Activated naive CD4-positive, alpha-beta T cell treated with anti-CD3 and anti-CD28 coated beads, Interleukin-2, amount 10 ng/mL, durations not matched to agents 7 days and 5 days (primary cell): ENCODE data around the gene ST3GAL3.

ENCODE experiments used
- CTCF ChIA-PET: fragments of 350-600 bp; sonication (Branson Sonifier 250); formaldehyde crosslinking; loops from one replicate; lab custom pipeline; 2021; ENCODE audit warnings: antibody characterized with exemption; lab: Charles Lee
- DNase-seq: peaks from one replicate; pipeline ENCODE4 v3.0.0-alpha.2; 2020
- H3K27ac Mint-ChIP-seq: one replicate; pipeline ENCODE4 v1.8.0; 2021; ENCODE audit warnings: mild to moderate bottlenecking, moderate library complexity, mixed read lengths
- H3K27me3 Mint-ChIP-seq: one replicate; pipeline ENCODE4 v1.8.0; 2021; ENCODE audit warnings: mild to moderate bottlenecking, mixed read lengths
- H3K36me3 Mint-ChIP-seq: one replicate; pipeline ENCODE4 v1.8.0; 2021; ENCODE audit warnings: mixed read lengths
- H3K4me1 Mint-ChIP-seq: one replicate; pipeline ENCODE4 v1.8.0; 2021; ENCODE audit warnings: mixed read lengths
- H3K4me3 Mint-ChIP-seq: one replicate; pipeline ENCODE4 v1.8.0; 2021; ENCODE audit warnings: mild to moderate bottlenecking, moderate library complexity, mixed read lengths
- H3K9me3 Mint-ChIP-seq: one replicate; pipeline ENCODE4 v1.8.0; 2021; ENCODE audit warnings: mixed read lengths

ST3GAL3 gene

DNA sequence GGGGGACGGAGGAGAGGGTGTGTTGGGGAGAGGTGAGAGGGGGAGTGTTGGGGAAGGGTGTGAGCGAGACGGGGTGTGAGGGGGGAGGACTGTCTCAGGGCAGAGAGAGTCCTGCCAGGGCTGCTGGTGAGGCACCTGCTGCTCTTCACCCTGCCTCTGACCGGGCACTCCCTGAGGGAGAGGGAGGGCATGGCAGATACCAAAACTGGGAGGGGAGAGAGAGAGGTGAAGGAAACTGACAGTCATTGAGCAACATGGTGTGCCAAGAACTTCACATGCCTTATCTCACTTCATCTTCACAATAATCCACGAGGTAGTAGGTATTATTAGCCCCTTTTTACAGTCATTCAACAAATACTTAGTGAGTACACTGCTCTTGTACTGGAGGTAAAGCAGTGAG lies 164.9 kb downstream of the ST3GAL3 start:
- CTCF ChIA-PET: no interaction called here
- Mint-ChIP-seq H3K4me1 (no peaks in the 10 kb centered on the region), H3K36me3 (no peaks in the 10 kb centered on the region), H3K27ac (no peak overlapping the region), H3K9me3 (no peaks in the 10 kb centered on the region), H3K27me3 (no peaks in the 10 kb centered on the region), H3K4me3 (no peak overlapping the region)
- no peak for DNase-seq

- no peak overlapping the region for H3K27ac Mint-ChIP-seq
- H3K27me3 Mint-ChIP-seq: no peaks in the 10 kb centered on the region
- no peaks in the 10 kb centered on the region for H3K36me3 Mint-ChIP-seq
- no peak for DNase-seq
- no peak overlapping the region for H3K4me3 Mint-ChIP-seq
- no peaks in the 10 kb centered on the region for H3K9me3 Mint-ChIP-seq
- no peaks in the 10 kb centered on the region for H3K4me1 Mint-ChIP-seq
- CTCF ChIA-PET: no interaction called here
Measured at GRCh38 chr1:43873851-43874250, 166.5 kb downstream of the ST3GAL3 start.

DNA sequence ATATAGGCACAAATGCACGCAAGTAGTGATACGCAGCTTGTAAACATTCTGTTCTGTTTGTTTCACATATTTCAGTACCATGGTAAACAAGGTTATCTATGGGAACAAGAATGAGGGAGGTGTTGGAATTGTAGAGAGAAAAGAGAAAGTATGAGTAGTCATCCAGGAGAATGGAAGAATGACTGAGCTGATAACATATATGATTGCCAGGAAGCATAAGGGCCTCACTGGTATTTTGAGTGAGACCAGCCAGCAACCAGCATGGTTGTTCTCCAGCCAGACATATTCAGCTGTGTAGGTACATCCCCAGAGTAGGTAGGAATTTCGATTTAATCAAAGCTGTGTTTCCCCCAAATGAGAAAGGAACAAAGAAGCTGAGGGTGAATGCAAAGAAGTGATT lies 167.4 kb downstream of the ST3GAL3 start:
- H3K36me3 Mint-ChIP-seq: no peaks in the 10 kb centered on the region
- H3K4me3 Mint-ChIP-seq: no peak overlapping the region
- H3K9me3 Mint-ChIP-seq: no peaks in the 10 kb centered on the region
- H3K4me1 Mint-ChIP-seq: no peaks in the 10 kb centered on the region
- H3K27me3 Mint-ChIP-seq: no peaks in the 10 kb centered on the region
- CTCF ChIA-PET: interaction anchor here (0.8 to 1.2 kb wide), 3 partner anchors 10 to 110 kb away, joined by 3 read pairs; partner anchors contain the start of gene IPO13
- DNase-seq: no peak
- no peak overlapping the region for H3K27ac Mint-ChIP-seq

DNA sequence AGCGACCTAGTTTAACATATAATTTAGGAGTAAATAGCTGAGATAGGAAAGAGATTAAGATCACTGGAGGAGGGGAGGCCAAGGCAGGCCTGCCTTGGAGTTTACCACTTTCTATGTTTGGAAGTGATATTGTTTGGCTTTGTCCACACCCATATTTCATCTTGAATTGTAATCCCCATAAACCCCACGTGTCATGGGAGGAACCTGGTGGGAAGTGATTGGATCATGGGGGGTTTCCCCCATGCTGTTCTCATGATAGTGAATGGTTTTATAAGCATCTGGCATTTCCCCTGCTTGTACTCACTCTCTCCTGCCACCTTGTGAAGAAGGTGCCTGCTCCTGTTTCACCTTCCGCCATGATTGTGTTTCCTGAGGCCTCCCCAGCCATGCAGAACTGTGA lies 168.0 kb downstream of the ST3GAL3 start:
- Mint-ChIP-seq H3K27me3 (no peaks in the 10 kb centered on the region), H3K4me3 (no peak overlapping the region), H3K27ac (no peak overlapping the region), H3K4me1 (no peaks in the 10 kb centered on the region), H3K36me3 (no peaks in the 10 kb centered on the region), H3K9me3 (no peaks in the 10 kb centered on the region)
- CTCF ChIA-PET: interaction anchor here (0.8 to 1.2 kb wide), 3 partner anchors 9 to 111 kb away, joined by 3 read pairs; partner anchors contain the start of gene IPO13
- no peak for DNase-seq

GRCh38 chr1:43877101-43877500 lies 169.8 kb downstream of the ST3GAL3 start:
- H3K4me1 Mint-ChIP-seq: no peaks in the 10 kb centered on the region
- H3K4me3 Mint-ChIP-seq: no peak overlapping the region
- H3K9me3 Mint-ChIP-seq: no peaks in the 10 kb centered on the region
- no peaks in the 10 kb centered on the region for H3K36me3 Mint-ChIP-seq
- H3K27ac Mint-ChIP-seq: no peak overlapping the region
- no peak for DNase-seq
- CTCF ChIA-PET: no interaction called here
- H3K27me3 Mint-ChIP-seq: no peaks in the 10 kb centered on the region

- H3K9me3 Mint-ChIP-seq: no peaks in the 10 kb centered on the region
- CTCF ChIA-PET: no interaction called here
Measured at GRCh38 chr1:43878440-43878839, 171.1 kb downstream of the ST3GAL3 start.

DNA sequence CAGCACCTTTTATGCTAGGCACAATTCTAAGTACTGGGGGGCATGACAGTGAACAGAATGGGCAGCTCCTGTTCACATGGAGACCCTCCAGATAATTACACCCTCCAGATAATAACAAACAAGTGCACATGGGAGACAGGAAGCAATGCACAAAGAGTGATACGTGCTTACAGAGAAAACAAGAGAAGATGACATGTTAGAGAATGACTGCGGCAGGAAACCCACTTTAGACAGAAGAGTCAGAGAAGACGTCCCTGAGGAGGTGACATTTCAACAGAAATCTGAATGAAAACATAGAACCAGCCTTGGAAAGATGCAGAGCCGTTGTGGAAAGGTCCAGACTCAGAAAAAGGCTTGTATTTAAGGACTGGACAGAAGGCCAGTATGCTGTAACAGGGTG lies 171.5 kb downstream of the ST3GAL3 start:
- Mint-ChIP-seq H3K36me3 (no peaks in the 10 kb centered on the region), H3K4me1 (no peaks in the 10 kb centered on the region), H3K4me3 (no peak overlapping the region), H3K9me3 (no peaks in the 10 kb centered on the region), H3K27me3 (no peaks in the 10 kb centered on the region), H3K27ac (no peak overlapping the region)
- no peak for DNase-seq
- CTCF ChIA-PET: no interaction called here

More at GRCh38 chr1:43878440-43878839, 171.1 kb downstream of the ST3GAL3 start:
- H3K27ac Mint-ChIP-seq: no peak overlapping the region
- H3K4me1 Mint-ChIP-seq: no peaks in the 10 kb centered on the region
- no peak for DNase-seq
- H3K27me3 Mint-ChIP-seq: no peaks in the 10 kb centered on the region
- H3K4me3 Mint-ChIP-seq: no peak overlapping the region
- H3K36me3 Mint-ChIP-seq: no peaks in the 10 kb centered on the region

DNA sequence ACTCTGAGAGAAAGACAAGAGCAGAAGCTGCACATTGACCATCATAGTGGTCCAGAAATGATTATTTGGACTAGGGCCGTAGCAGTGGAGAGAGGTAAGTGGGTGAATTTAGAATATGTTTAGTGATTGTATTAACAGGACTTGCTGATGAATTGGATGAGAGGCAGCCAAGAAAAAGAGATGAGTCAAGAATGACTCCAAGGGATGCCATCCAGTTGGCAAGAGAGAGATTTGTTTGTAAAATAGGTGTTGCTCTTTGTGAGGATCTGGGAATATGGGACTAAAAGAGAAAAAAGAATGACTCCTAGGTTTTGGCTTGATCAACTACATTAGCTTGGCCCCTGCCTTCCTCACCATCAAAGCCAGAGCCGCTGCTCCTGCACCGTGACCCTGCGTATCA lies 172.1 kb downstream of the ST3GAL3 start:
- CTCF ChIA-PET: interaction anchor here (1.2 kb wide), 1 partner anchor 56 kb away, joined by 3 read pairs; no protein-coding TSS in a partner anchor
- Mint-ChIP-seq H3K4me3 (no peak overlapping the region), H3K27ac (no peak overlapping the region), H3K4me1 (no peaks in the 10 kb centered on the region), H3K36me3 (no peaks in the 10 kb centered on the region), H3K27me3 (no peaks in the 10 kb centered on the region), H3K9me3 (no peaks in the 10 kb centered on the region)
- DNase-seq: no peak

- Mint-ChIP-seq H3K27ac (no peak overlapping the region), H3K9me3 (no peaks in the 10 kb centered on the region), H3K4me3 (no peak overlapping the region), H3K4me1 (no peaks in the 10 kb centered on the region), H3K27me3 (no peaks in the 10 kb centered on the region), H3K36me3 (no peaks in the 10 kb centered on the region)
- no peak for DNase-seq
- CTCF ChIA-PET: interaction anchor here (1.2 kb wide), 1 partner anchor 55 kb away, joined by 3 read pairs; no protein-coding TSS in a partner anchor
Measured at GRCh38 chr1:43879996-43880395, 172.7 kb downstream of the ST3GAL3 start.

- no peaks in the 10 kb centered on the region for H3K36me3 Mint-ChIP-seq
- H3K27ac Mint-ChIP-seq: no peak overlapping the region
- no peak for DNase-seq
- H3K9me3 Mint-ChIP-seq: no peaks in the 10 kb centered on the region
- H3K4me1 Mint-ChIP-seq: peaks cover 3% of the 10 kb centered on the region
- H3K4me3 Mint-ChIP-seq: no peak overlapping the region
- CTCF ChIA-PET: no interaction called here
- H3K27me3 Mint-ChIP-seq: no peaks in the 10 kb centered on the region
Measured at GRCh38 chr1:43880604-43881003, 173.3 kb downstream of the ST3GAL3 start.

- CTCF ChIA-PET: no interaction called here
- Mint-ChIP-seq H3K9me3 (no peaks in the 10 kb centered on the region), H3K36me3 (no peaks in the 10 kb centered on the region), H3K4me3 (no peak overlapping the region), H3K4me1 (peaks cover 4% of the 10 kb centered on the region), H3K27ac (no peak overlapping the region), H3K27me3 (no peaks in the 10 kb centered on the region)
- DNase-seq: no peak
Measured at GRCh38 chr1:43881415-43881814, 174.1 kb downstream of the ST3GAL3 start.

DNA sequence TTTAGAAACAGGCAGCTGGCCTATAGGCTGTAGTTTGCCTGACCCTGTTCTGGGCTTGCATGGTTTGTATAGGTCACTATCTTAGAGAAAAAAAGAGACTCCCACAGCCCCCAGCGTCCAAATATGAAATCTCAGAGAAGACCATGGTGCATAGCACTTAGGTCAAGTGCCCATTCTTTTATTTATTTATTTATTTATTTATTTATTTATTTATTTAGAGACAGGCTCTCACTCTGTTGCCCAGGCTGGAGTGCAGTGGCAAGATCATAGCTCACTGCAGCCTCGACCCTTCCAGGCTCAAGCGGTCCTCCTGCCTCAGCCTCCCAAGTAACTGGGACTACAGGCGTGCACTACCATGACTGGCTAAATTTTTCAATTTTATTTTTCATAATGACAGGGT lies 175.4 kb downstream of the ST3GAL3 start:
- Mint-ChIP-seq H3K4me1 (peaks cover 4% of the 10 kb centered on the region), H3K27me3 (no peaks in the 10 kb centered on the region), H3K36me3 (no peaks in the 10 kb centered on the region), H3K4me3 (no peak overlapping the region), H3K9me3 (no peaks in the 10 kb centered on the region), H3K27ac (no peak overlapping the region)
- DNase-seq: no peak
- CTCF ChIA-PET: interaction anchor here (0.8 kb wide), 1 partner anchor 51 kb away, joined by 3 read pairs; no protein-coding TSS in a partner anchor

DNA sequence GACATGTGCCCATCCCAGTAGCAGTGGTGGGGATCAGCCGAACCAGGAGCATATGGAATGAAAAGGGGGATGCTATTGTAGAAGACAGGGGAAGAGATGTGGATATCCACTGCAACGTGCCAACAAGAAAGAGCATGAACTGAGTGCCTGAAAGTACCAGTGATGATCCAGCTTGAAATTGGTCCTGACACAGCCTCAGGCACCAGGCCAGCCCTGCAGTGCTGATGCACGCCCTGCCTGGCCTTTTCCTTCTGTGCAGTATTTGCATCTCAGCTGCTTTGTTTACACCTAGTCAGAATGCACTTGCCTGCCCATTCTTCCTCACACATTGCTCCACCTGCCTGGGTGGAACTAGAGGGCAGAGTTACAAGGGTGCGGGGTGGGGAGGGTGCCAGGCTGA lies 176.0 kb downstream of the ST3GAL3 start:
- peaks cover 4% of the 10 kb centered on the region for H3K4me1 Mint-ChIP-seq
- no peaks in the 10 kb centered on the region for H3K36me3 Mint-ChIP-seq
- H3K9me3 Mint-ChIP-seq: no peaks in the 10 kb centered on the region
- no peak overlapping the region for H3K4me3 Mint-ChIP-seq
- DNase-seq: no peak
- H3K27ac Mint-ChIP-seq: no peak overlapping the region
- H3K27me3 Mint-ChIP-seq: no peaks in the 10 kb centered on the region
- CTCF ChIA-PET: no interaction called here

GRCh38 chr1:43885279-43885801 lies 178.0 kb downstream of the ST3GAL3 start:
- CTCF ChIA-PET: interaction anchor here (1.4 kb wide), 1 partner anchor 48 kb away, joined by 3 read pairs; the partner anchor contains the start of gene ARTN
- Mint-ChIP-seq H3K4me1 (peaks cover 4% of the 10 kb centered on the region), H3K27me3 (no peaks in the 10 kb centered on the region)

DNA sequence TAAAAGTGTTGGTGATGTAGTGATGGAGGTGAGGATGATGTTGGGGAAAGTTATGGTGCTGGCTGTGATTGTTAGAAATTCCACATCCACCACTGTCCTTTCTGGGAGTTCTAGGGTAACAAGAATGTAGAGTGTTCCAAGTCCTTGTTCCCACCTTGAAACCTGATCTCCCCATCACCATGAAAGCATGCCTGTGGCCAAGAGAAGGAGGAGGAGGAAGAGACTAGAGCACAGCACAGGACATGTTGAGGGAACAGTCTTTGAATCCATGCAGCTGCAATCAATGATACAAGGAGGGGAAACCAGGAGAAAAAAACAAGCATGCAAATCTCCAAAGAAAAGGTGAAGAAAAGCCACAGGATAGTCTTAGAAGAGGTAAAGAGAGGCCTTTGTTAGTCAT lies 180.4 kb downstream of the ST3GAL3 start:
- H3K36me3 Mint-ChIP-seq: no peaks in the 10 kb centered on the region
- no peak overlapping the region for H3K27ac Mint-ChIP-seq
- peaks cover 4% of the 10 kb centered on the region for H3K4me1 Mint-ChIP-seq
- CTCF ChIA-PET: no interaction called here
- no peak for DNase-seq
- H3K9me3 Mint-ChIP-seq: no peaks in the 10 kb centered on the region
- no peak overlapping the region for H3K4me3 Mint-ChIP-seq
- H3K27me3 Mint-ChIP-seq: no peaks in the 10 kb centered on the region

More at GRCh38 chr1:43885279-43885801, 178.0 kb downstream of the ST3GAL3 start:
- no peaks in the 10 kb centered on the region for H3K36me3 Mint-ChIP-seq
- H3K27ac Mint-ChIP-seq: no peak overlapping the region
- H3K4me3 Mint-ChIP-seq: no peak overlapping the region
- no peaks in the 10 kb centered on the region for H3K9me3 Mint-ChIP-seq
- DNase-seq: no peak
